ENCODE measurements around the gene LSM14B.
"Not testable (repeated sequence)": the region's sequence is repeated elsewhere in the genome, so short reads cannot be mapped to it uniquely, and the experiment has no call there.

Gene LSM14B

DNA sequence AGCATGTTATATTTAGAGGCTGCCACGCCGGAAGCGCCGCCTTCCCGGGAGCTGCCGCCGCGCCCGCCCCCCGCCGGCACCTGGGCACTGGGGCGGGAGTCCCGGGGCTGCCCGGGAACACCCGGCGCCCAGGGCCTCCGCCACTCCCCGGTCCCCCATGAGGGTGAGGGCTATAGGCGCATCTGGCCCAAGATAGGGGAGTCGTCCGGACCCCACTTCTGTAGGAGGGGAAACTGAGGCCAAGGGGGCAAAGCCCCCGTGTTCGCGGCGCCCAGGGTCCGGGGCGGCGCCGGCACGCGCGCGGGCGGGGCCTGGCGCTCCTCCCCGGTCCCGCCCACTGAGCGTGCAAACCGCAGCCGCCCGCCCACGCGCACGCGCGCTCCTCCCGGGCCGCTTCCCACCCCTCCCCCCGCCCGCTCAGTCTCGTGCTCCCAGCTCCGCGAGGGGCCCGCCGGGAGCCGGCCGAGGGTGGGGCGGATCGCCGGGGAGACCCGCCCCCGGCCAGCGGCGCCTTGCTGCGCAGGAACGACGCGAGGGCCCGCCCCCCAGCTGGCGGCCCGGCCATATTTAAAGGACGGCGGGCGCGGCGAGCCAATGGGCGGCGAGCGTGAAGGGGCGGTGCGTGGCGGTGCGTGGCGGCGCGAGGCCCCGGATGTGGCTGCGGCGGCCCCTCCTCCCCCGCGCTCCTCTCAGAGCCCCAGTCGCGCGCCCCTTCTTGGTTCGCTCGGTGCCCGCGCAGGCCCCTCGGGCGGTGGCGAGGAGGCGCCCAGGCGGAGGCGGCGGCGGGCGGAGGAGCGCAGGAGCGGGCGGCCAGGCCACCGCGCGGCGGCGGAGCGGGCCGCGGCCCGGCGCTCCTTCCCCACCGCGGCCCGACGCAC, at the start of gene LSM14B:
LSM14B (plus strand) TSS at position 700 of the 878 bp plus-strand sequence. CDS start 192 bp downstream, outside the sequence.
- DNase-seq = peak; percentile 97

DNA sequence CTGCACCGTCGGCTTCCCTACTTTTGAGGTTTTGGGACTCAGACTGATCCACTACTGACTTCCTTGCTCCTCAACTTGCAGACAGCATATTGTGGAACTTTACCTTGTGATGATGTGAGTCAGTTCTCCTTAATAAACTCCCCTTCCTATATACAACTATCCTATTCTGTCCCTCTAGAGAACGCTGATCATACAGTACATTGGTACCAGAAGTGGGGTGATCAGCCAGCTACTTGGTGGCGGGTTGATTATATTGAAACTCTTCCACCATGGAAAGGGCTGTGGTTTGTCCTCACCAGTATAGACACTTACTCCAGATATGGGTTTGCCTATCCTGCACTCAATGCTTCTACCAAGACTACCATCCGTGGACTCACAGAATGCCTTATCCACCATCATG, 49.0 kb upstream of the LSM14B start:
- no peak for DNase-seq

GRCh38 chr20:62079166-62079565, 43.1 kb upstream of the LSM14B start:
- no peak for DNase-seq

- no peak for DNase-seq
Observed at GRCh38 chr20:62080249-62080990, 41.9 kb upstream of the LSM14B start.

GRCh38 chr20:62083312-62083711, 39.0 kb upstream of the LSM14B start:
- DNase-seq = no peak

GRCh38 chr20:62084224-62084623, 38.1 kb upstream of the LSM14B start:
- not testable (repeated sequence) for DNase-seq

DNA sequence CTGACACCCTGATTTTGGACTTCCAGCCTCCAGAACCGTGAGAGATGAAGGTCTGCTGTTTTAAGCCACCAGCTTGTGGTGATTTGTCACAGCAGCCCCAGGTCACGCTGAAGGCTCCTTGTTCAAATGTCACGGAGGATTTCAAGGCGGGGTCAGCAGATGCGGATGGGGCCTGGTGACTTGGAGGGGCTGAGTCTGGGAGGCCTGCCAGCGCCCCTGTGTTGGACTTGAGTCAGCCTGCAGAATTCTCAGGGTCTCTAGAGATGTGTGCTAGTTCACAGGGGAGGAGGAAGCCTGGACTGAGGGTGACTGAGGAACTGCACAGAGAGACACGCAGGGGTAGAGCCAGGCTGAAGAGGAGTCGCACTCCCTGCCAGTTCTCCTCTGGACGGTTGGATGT, 37.1 kb upstream of the LSM14B start:
- no peak for DNase-seq

GRCh38 chr20:62087227-62087626, 35.0 kb upstream of the LSM14B start:
- DNase-seq = no peak

GRCh38 chr20:62087632-62088031, 34.6 kb upstream of the LSM14B start:
- no peak for DNase-seq

DNA sequence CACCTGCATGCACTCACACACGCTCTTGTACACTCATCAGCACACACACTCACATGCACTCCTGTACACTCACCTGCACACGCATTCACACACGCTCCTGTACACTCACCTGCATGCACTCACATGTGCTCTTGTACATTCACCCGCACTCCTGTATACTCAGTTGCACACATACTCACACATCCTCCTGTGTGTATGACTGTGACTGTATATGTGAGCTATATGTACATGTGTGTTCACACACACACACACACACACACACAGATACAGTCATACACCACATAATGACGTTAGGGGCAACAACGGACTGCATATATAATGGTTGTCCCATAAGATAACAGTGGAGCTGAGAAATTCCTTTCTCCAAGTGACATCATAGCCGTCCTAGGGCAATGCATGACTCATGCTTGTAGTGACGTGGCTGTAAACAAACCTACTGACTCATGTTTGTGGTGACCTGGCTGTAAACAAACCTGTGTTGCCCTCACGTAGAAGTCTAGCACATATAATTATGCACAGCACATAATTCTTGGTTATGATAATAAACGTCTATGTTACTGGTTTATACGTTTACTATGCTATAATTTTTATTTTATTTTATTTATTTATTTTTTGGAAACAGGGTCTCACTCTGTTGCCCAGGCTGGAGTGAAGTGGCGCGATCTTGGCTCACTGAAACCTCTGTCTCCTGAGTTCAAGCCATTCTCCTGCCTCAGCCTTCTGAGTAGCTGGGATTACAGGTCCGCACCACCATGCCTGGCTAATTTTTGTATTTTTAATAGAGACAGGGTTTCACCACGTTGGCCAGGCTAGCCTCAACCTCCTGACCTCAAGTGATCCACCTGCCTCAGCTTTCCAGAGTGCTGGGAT, 33.8 kb upstream of the LSM14B start:
- peak; percentile 35 for DNase-seq

DNA sequence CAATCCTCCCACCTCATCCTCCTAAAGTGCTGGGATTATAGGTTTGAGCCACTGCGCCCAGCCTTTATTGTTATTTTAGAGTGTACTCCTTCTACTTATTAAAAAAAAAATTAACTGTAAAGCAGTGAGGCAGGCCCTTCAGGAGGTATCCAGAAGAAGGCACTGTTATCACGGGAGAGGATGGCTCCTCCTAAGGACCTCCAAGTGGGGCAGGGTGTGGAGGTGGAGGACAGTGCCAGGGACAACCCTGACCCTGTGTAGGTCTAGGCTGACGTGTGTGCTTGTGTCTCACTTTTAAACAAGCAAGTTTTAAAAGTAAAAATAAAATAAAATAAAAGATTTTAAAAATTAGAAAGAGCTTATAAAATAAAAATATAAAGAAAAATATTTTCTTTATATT, 32.9 kb upstream of the LSM14B start:
- DNase-seq = no peak

DNA sequence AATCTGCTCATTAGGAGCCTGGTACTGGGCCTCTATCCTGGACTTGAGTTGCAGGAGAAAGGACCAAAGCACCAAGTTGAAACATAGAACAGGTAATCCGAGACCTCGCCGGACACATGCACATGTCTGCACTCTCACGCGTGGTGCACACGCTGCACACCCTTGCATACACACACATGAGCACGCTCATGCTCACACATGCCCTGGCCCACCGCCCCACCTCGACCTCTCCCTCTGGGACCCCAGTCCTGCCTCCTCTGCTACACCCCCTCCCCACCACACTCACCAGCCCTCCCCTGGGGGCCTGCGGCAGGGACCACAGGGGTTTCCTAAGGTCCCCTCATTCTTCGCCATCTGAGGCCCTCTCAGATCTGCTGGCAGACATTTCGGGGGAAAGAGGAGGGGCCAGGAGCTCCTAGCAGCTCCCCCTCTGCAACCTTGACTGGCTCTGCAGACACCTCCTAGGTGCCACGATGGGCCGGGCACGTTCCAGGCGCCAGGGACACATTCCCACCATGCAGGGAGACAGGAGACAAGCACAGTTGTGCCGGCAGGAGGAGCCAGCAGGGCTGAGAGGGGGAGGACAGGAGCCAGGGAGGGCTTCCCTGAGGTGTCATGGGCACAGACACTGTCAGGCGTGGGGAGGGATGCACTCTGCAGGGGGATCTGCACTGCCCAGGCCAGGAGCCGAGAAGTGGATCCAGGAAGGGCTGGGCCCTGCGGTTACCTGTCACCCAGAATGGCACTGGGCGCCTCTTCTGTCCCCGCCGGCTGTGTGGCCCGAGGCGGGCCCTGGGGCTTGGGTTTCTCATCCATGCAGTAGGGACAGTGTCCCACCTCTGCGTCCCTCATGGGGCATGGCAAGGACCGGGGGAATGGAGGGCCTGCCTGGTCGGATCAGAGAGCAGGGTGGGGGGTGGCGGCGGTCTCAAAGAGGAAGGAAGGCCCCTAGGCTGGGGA, 25.6 kb upstream of the LSM14B start:
- no peak for DNase-seq

GRCh38 chr20:62097881-62098407, 24.3 kb upstream of the LSM14B start:
- no peak for DNase-seq

GRCh38 chr20:62101078-62101477, 21.2 kb upstream of the LSM14B start:
- DNase-seq = no peak

DNA sequence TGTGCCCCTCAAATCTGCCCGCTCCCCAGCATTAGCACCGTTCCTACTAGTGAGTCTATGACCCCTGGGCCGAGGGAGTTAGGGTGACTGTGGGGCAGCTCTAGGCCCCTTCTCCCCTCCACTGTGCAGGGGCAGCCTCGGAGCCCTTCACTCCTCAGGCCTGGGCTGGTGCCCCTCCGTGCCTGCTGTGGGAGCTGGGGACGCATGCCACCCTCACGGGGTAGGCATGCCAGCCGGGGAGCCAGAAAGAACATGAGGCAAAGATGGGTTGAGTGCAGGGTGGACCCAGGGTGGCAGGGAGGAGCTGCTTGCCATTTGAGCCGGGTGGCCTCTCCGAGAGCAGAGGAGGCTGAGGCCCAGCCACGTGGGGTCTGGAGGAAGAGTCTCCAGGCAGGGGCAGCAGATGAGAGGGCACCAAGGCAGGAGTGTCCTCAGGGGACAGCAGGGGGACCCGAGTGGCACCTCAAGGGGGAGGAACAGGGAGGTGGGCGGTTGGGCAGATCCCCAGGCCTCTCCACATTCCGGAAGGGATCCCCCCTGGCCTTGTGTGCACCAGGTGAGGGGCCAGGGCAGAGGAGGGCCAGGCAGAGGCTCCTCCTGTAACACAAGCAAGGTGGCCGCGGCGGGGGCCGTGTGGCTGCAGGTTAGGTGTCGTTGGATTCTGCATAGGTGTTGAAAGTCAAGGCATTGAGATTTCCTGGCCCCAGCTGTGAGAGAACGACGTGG, 18.6 kb upstream of the LSM14B start:
- no peak for DNase-seq

- DNase-seq = no peak
Observed at GRCh38 chr20:62104234-62104789, 18.0 kb upstream of the LSM14B start.

DNA sequence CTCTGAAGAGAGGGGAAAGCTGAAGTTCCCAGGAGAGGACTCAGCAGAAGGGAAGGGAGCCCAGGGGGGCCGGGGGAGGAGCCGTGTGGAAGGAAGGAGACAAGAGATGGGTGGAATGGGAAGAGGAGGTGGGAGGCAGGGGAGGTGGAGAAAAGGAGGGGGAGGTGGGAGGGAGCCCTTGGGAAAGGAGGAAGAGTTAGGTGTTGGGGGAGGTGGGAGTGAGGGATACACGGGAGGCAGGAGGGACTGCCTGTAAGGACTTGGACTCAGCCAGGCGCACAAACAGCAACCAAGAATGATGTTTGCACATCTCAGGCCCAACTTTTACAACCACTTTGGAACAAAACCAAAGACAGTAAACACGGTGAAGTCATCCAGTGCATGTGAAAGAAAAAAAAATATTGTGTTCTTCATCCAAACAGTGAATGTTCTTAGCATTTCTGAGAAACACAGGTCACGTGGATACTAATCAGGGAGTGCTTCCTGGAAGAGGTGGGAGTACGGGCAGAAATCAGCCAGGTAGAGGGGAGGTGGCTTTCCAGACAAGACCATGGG, 17.4 kb upstream of the LSM14B start:
- DNase-seq = no peak

GRCh38 chr20:62105592-62105991, 16.7 kb upstream of the LSM14B start:
- DNase-seq = no peak

GRCh38 chr20:62111148-62111547, 11.1 kb upstream of the LSM14B start:
- DNase-seq = no peak

- no peak for DNase-seq
Observed at GRCh38 chr20:62112368-62112767, 9.9 kb upstream of the LSM14B start.

All from activated CD4-positive, alpha-beta T cell treated with anti-CD3 and anti-CD28 coated beads, Interleukin-10, Interleukin-2, amounts not matched to agents 100 ng/mL and 50 ng/mL, durations not matched to agents 16 hours and 8 hours (primary cell).